Tibial nerve (tissue), 4 donors: ENCODE data around the gene KLC3. TPM values are rescaled to one million over a fixed set of nuclear protein-coding genes. Genes with fewer than 3 reads are reported as not detected.
"Not testable (repeated sequence)": the region's sequence is repeated elsewhere in the genome, so short reads cannot be mapped to it uniquely, and the experiment has no call there.

Source experiments
- DNase-seq, 2 donors: peaks; one replicate each; pipeline ENCODE4 v3.0.0-alpha.2; 2019; ENCODE audit warnings: low spot score in 2 of 2
- H3K27ac ChIP-seq, 4 donors: fragments of 200-600 bp; sonication (generic) in 3 of 4; one replicate each; pipeline ENCODE4 v1.5.1; 2017 to 2019; ENCODE audit warnings: mild to moderate bottlenecking in 1 of 4
- H3K27me3 ChIP-seq, 2 donors: fragments of 200-600 bp; sonication (generic) in 1 of 2; one replicate each; pipeline versions ENCODE4 v1.5.1 to v1.6.0; 2017 to 2019
- H3K36me3 ChIP-seq, 3 donors: fragments of 200-600 bp; sonication (generic); one replicate each; pipeline ENCODE4 v1.5.1; 2018 to 2019
- H3K4me1 ChIP-seq, 4 donors: fragments of 200-600 bp; sonication (generic) in 3 of 4; one replicate each; pipeline ENCODE4 v1.5.1; 2017 to 2019
- H3K4me3 ChIP-seq, 4 donors: fragments of 200-600 bp; sonication (generic) in 3 of 4; one replicate each; pipeline ENCODE4 v1.5.1; 2017 to 2019; ENCODE audit warnings: mild to moderate bottlenecking in 1 of 4, moderate library complexity in 1 of 4
- H3K9me3 ChIP-seq, 4 donors: fragments of 200-600 bp; sonication (generic) in 3 of 4; one replicate each; pipeline ENCODE4 v1.5.1; 2017 to 2019
- EP300 ChIP-seq, 2 donors: sonication (generic); formaldehyde crosslinking; IDR thresholded peaks; one replicate each; pipeline ENCODE4 v1.6.1; 2017; ENCODE audit warnings: antibody characterized with exemption in 2 of 2, mild to moderate bottlenecking in 1 of 2
- POLR2A ChIP-seq, 2 donors: fragments of 450-650 bp; IDR thresholded peaks; one replicate each; pipeline ENCODE4 v1.6.1; 2017; ENCODE audit warnings: antibody characterized with exemption in 2 of 2, mild to moderate bottlenecking in 2 of 2, moderate library complexity in 2 of 2
- WGBS, 2 donors: methylation state at CpG; one replicate each; pipeline ENCODE4 v1.1.5; 2018; 5-methylcytosine and 5-hydroxymethylcytosine counted together
- total RNA-seq, 4 donors: library from RNA; depleted of rRNA; stranded (reverse); fragments of >200 nt; gene quantifications; one replicate each; pipeline ENCODE4 v1.1.0, GENCODE V29; 2016
- TF ChIP-seq, protein P1 (sequence below), 5 experiments: fragments of 200-600 bp in 3 of 5; fragments of 450-650 bp in 2 of 5; sonication (generic) in 3 of 5; IDR thresholded peaks; one replicate each; pipeline ENCODE4 v1.5.1; 2016 to 2019; ENCODE audit warnings: antibody characterized with exemption in 5 of 5, mild to moderate bottlenecking in 3 of 5, moderate library complexity in 2 of 5

Gene KLC3
- total RNA-seq, 4 donors from 2014 or later: not detected

DNA sequence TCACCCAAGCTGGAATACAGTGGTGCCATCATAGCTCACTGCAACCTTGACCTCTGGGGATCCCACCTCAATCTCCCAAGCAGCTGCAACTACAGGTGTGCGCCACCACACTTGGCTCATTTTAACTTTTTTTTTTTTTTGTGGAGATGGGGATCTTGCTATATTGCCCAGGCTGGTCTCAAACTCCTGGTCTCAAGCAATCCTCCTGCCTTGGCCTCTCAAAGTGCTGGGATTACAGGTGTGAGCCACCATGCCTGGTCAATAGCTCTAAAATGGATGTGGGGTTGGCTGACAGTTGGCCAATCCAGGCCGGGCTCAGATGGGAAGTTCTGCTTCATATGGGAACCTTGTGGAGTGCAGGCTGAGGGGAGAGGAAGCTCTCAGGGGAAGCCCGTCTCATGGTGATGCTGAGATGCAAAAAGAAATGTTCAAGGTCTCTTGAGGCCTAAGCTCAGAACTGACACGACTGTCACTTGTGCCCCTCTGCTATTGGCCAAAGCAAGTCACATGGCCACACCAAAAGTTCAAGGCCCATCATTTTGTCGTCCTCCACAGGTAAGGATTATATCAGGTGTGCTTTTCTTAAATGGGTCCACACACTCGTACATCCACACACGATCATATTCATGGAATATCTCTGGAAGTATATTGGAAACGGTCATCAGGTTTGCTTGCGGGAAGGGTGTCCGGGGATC is 6.8 kb upstream of the KLC3 start:
- no peak for TF ChIP-seq EP300 (IDR thresholded peaks at IDR 0.05)
- TF ChIP-seq, protein P1, sequence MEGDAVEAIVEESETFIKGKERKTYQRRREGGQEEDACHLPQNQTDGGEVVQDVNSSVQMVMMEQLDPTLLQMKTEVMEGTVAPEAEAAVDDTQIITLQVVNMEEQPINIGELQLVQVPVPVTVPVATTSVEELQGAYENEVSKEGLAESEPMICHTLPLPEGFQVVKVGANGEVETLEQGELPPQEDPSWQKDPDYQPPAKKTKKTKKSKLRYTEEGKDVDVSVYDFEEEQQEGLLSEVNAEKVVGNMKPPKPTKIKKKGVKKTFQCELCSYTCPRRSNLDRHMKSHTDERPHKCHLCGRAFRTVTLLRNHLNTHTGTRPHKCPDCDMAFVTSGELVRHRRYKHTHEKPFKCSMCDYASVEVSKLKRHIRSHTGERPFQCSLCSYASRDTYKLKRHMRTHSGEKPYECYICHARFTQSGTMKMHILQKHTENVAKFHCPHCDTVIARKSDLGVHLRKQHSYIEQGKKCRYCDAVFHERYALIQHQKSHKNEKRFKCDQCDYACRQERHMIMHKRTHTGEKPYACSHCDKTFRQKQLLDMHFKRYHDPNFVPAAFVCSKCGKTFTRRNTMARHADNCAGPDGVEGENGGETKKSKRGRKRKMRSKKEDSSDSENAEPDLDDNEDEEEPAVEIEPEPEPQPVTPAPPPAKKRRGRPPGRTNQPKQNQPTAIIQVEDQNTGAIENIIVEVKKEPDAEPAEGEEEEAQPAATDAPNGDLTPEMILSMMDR (IDR thresholded peaks at IDR 0.05): no peak
- no peak for TF ChIP-seq POLR2A (IDR thresholded peaks at IDR 0.05)
- Histone ChIP-seq H3K27ac (no peak overlapping the region), H3K9me3 (no peaks in the 10 kb centered on the region), H3K4me1 (peaks cover 0 to 4% (median 0%) of the 10 kb centered on the region in 4 donors), H3K4me3 (no peak overlapping the region), H3K27me3 (peaks cover 0 to 8% of the 10 kb centered on the region in 2 donors), H3K36me3 (no peaks in the 10 kb centered on the region)
- WGBS, 2 donors: 78 to 79% methylated on average over 10 of the region's 10 CpGs
- DNase-seq: no peak

GRCh38 chr19:45334881-45335280 is 5.7 kb upstream of the KLC3 start:
- not testable (repeated sequence) for H3K9me3 ChIP-seq, H3K4me3 ChIP-seq, H3K27ac ChIP-seq, H3K4me1 ChIP-seq, DNase-seq, H3K36me3 ChIP-seq
- WGBS, 2 donors: 94 to 97% methylated on average over 4 of the region's 4 CpGs
- peaks cover 0 to 19% of the 10 kb centered on the region in 2 donors for H3K27me3 ChIP-seq

DNA sequence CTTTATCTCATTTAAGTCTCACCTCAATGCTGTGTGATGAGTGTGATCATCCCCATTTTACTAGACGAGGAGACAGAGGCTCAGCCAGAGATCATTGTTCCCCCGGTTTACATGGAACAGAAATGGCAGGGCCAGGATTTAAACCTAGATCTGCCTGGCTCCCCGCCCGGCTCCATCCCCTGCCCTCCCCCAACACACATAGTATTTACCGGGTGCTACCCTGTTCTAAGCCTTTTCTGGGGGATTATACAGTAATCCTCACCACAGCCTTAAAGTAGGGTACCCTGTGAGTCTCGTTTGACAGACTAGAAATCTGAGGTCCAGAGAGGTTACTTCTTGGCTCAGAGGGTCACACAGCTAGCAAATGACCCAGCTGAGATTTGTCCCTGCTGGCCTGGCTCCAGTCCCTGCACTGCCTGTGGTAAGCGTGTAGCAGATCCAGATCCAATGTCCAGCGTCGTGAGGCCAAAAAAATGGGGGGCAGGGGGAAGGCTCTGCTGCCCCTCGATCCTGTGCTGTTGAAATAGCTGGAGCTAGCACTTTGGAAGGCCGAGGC is 3.8 kb upstream of the KLC3 start:
- Histone ChIP-seq H3K36me3 (no peaks in the 10 kb centered on the region), H3K27ac (no peak overlapping the region), H3K27me3 (peaks cover 0 to 38% of the 10 kb centered on the region in 2 donors), H3K9me3 (no peaks in the 10 kb centered on the region), H3K4me1 (peaks cover 0 to 14% (median 0%) of the 10 kb centered on the region in 4 donors), H3K4me3 (no peak overlapping the region)
- DNase-seq: no peak
- TF ChIP-seq POLR2A (IDR thresholded peaks at IDR 0.05) (no peak), EP300 (IDR thresholded peaks at IDR 0.05) (no peak)
- TF ChIP-seq, protein P1 (IDR thresholded peaks at IDR 0.05): no peak
- WGBS, 2 donors: 55 to 60% methylated on average over 11 of the region's 11 CpGs

GRCh38 chr19:45339629-45340028 is 921 bp upstream of the KLC3 start:
- TF ChIP-seq, protein P1 (IDR thresholded peaks at IDR 0.05): no peak
- no peak for TF ChIP-seq POLR2A (IDR thresholded peaks at IDR 0.05)
- no peak for TF ChIP-seq EP300 (IDR thresholded peaks at IDR 0.05)
- no peak for DNase-seq
- no peak overlapping the region for H3K27ac ChIP-seq
- H3K36me3 ChIP-seq: no peaks in the 10 kb centered on the region
- H3K4me1 ChIP-seq: peaks cover 0 to 14% (median 0%) of the 10 kb centered on the region in 4 donors
- no peak overlapping the region for H3K4me3 ChIP-seq
- H3K9me3 ChIP-seq: no peaks in the 10 kb centered on the region
- 82 to 91% methylated on average over 6 of the region's 6 CpGs for WGBS, 2 donors
- H3K27me3 ChIP-seq: peaks cover 0 to 60% of the 10 kb centered on the region in 2 donors

GRCh38 chr19:45340899-45341453 is 426 bp downstream of the KLC3 start:
- H3K36me3 ChIP-seq: no peaks in the 10 kb centered on the region
- TF ChIP-seq POLR2A (IDR thresholded peaks at IDR 0.05) (no peak), EP300 (IDR thresholded peaks at IDR 0.05) (no peak)
- TF ChIP-seq, protein P1 (IDR thresholded peaks at IDR 0.05): no peak
- DNase-seq: no peak
- WGBS, 2 donors: 13 to 17% methylated on average over 19 to 25 of the region's 25 CpGs
- H3K4me1 ChIP-seq: peaks cover 0 to 14% (median 0%) of the 10 kb centered on the region in 4 donors
- peaks cover 0 to 71% of the 10 kb centered on the region in 2 donors for H3K27me3 ChIP-seq
- H3K9me3 ChIP-seq: no peaks in the 10 kb centered on the region
- H3K27ac ChIP-seq: no peak overlapping the region
- H3K4me3 ChIP-seq: peak overlapping the region in 2 of 4 donors; percentile 13 to 14
